ENCODE results near the gene MID1. TPM values are rescaled to one million over a fixed set of nuclear protein-coding genes. Genes with fewer than 3 reads are reported as not detected.
A peak's percentile ranks its signal among the peaks of the same experiment; 100 is the strongest.
"Not testable (repeated sequence)": the region's sequence is repeated elsewhere in the genome, so short reads cannot be mapped to it uniquely, and the experiment has no call there.

MID1 gene
- total and polyA plus RNA-seq, 4 donors, result 4.3 to 25.8 (median 12.9) TPM

GRCh38 chrX:10597871-10598270 lies 22.5 kb downstream of the MID1 start:
- no peaks in the 10 kb centered on the region for H3K36me3 ChIP-seq (ENCODE audit: control insufficient read depth in 4 of 4, insufficient read depth in 4 of 4, low read length in 4 of 4)
- H3K4me1 ChIP-seq (ENCODE audit: control insufficient read depth in 5 of 5, insufficient read depth in 5 of 5, low read length in 5 of 5), result peaks cover 0 to 16% (median 2%) of the 10 kb centered on the region in 5 donors
- H3K4me3 ChIP-seq, result no peak overlapping the region
- no peak overlapping the region for H3K9ac ChIP-seq (ENCODE audit: insufficient read depth in 1 of 2, low read length in 2 of 2)
- H3K27me3 ChIP-seq (ENCODE audit: control insufficient read depth in 3 of 3, insufficient read depth in 3 of 3, low read length in 2 of 3), result peaks cover 0 to 13% (median 13%) of the 10 kb centered on the region in 3 donors
- peak; percentile 20 for TF ChIP-seq CTCF (IDR thresholded peaks at IDR 0.05; ENCODE audit: control extremely low read depth, extremely low read depth)
- no peak overlapping the region for H3K27ac ChIP-seq (ENCODE audit: low read depth in 1 of 2, low read length in 1 of 2)
- ATAC-seq (ENCODE audit: insufficient read depth, low FRiP score) (no peak), DNase-seq (no peak)
- peaks cover 0 to 2% (median 0%) of the 10 kb centered on the region in 4 donors for H3K9me3 ChIP-seq (ENCODE audit: control insufficient read depth in 4 of 4, insufficient read depth in 3 of 4, low read length in 3 of 4)
- WGBS, 2 donors, result 65 to 90% methylated on average over 1 of the region's 1 CpG

GRCh38 chrX:10591363-10592335 lies 28.7 kb downstream of the MID1 start:
- ATAC-seq (ENCODE audit: insufficient read depth, low FRiP score) (no peak), DNase-seq (peak in 2 of 3 donors; percentile 51 to 58)
- Histone ChIP-seq H3K4me3 (no peak overlapping the region), H3K4me1 (ENCODE audit: control insufficient read depth in 5 of 5, insufficient read depth in 5 of 5, low read length in 5 of 5) (peaks cover 0 to 10% (median 0%) of the 10 kb centered on the region in 5 donors), H3K27me3 (ENCODE audit: control insufficient read depth in 3 of 3, insufficient read depth in 3 of 3, low read length in 2 of 3) (peaks cover 0 to 7% (median 6%) of the 10 kb centered on the region in 3 donors), H3K9me3 (ENCODE audit: control insufficient read depth in 4 of 4, insufficient read depth in 3 of 4, low read length in 3 of 4) (peaks cover 0 to 6% (median 0%) of the 10 kb centered on the region in 4 donors), H3K36me3 (ENCODE audit: control insufficient read depth in 4 of 4, insufficient read depth in 4 of 4, low read length in 4 of 4) (no peaks in the 10 kb centered on the region), H3K27ac (ENCODE audit: low read depth in 1 of 2, low read length in 1 of 2) (no peak overlapping the region), H3K9ac (ENCODE audit: insufficient read depth in 1 of 2, low read length in 2 of 2) (no peak overlapping the region)
- TF ChIP-seq CTCF (IDR thresholded peaks at IDR 0.05; ENCODE audit: control extremely low read depth, extremely low read depth), result no peak
- 63 to 80% methylated on average over 11 of the region's 11 CpGs for WGBS, 2 donors

GRCh38 chrX:10589787-10590186 lies 30.6 kb downstream of the MID1 start:
- WGBS, 2 donors, result 80 to 94% methylated on average over 9 to 10 of the region's 10 CpGs
- not testable (repeated sequence) for H3K4me1 ChIP-seq (ENCODE audit: control insufficient read depth in 5 of 5, insufficient read depth in 5 of 5, low read length in 5 of 5); ATAC-seq (ENCODE audit: insufficient read depth, low FRiP score); H3K27me3 ChIP-seq (ENCODE audit: control insufficient read depth in 3 of 3, insufficient read depth in 3 of 3, low read length in 2 of 3); H3K9me3 ChIP-seq (ENCODE audit: control insufficient read depth in 4 of 4, insufficient read depth in 3 of 4, low read length in 3 of 4); H3K27ac ChIP-seq (ENCODE audit: low read depth in 1 of 2, low read length in 1 of 2); H3K4me3 ChIP-seq; H3K9ac ChIP-seq (ENCODE audit: insufficient read depth in 1 of 2, low read length in 2 of 2); DNase-seq; H3K36me3 ChIP-seq (ENCODE audit: control insufficient read depth in 4 of 4, insufficient read depth in 4 of 4, low read length in 4 of 4)

- WGBS, 2 donors, result 78 to 89% methylated on average over 6 of the region's 6 CpGs
- H3K27me3 ChIP-seq (ENCODE audit: control insufficient read depth in 3 of 3, insufficient read depth in 3 of 3, low read length in 2 of 3), result peaks cover 0 to 4% (median 3%) of the 10 kb centered on the region in 3 donors
- no peak overlapping the region for H3K27ac ChIP-seq (ENCODE audit: low read depth in 1 of 2, low read length in 1 of 2)
- no peak overlapping the region for H3K4me3 ChIP-seq
- H3K4me1 ChIP-seq (ENCODE audit: control insufficient read depth in 5 of 5, insufficient read depth in 5 of 5, low read length in 5 of 5), result peaks cover 0 to 3% (median 0%) of the 10 kb centered on the region in 5 donors
- ATAC-seq (ENCODE audit: insufficient read depth, low FRiP score) (no peak), DNase-seq (no peak)
- H3K9ac ChIP-seq (ENCODE audit: insufficient read depth in 1 of 2, low read length in 2 of 2), result no peak overlapping the region
- no peaks in the 10 kb centered on the region for H3K36me3 ChIP-seq (ENCODE audit: control insufficient read depth in 4 of 4, insufficient read depth in 4 of 4, low read length in 4 of 4)
- TF ChIP-seq CTCF (IDR thresholded peaks at IDR 0.05; ENCODE audit: control extremely low read depth, extremely low read depth), result no peak
- H3K9me3 ChIP-seq (ENCODE audit: control insufficient read depth in 4 of 4, insufficient read depth in 3 of 4, low read length in 3 of 4), result peaks cover 0 to 7% (median 4%) of the 10 kb centered on the region in 4 donors
Observed at GRCh38 chrX:10589098-10589497, 31.3 kb downstream of the MID1 start.

- not testable (repeated sequence) for H3K9ac ChIP-seq (ENCODE audit: insufficient read depth in 1 of 2, low read length in 2 of 2); H3K27me3 ChIP-seq (ENCODE audit: control insufficient read depth in 3 of 3, insufficient read depth in 3 of 3, low read length in 2 of 3); DNase-seq; ATAC-seq (ENCODE audit: insufficient read depth, low FRiP score); H3K27ac ChIP-seq (ENCODE audit: low read depth in 1 of 2, low read length in 1 of 2); H3K36me3 ChIP-seq (ENCODE audit: control insufficient read depth in 4 of 4, insufficient read depth in 4 of 4, low read length in 4 of 4); H3K4me3 ChIP-seq; H3K4me1 ChIP-seq (ENCODE audit: control insufficient read depth in 5 of 5, insufficient read depth in 5 of 5, low read length in 5 of 5); H3K9me3 ChIP-seq (ENCODE audit: control insufficient read depth in 4 of 4, insufficient read depth in 3 of 4, low read length in 3 of 4)
- 84 to 92% methylated on average over 7 of the region's 7 CpGs for WGBS, 2 donors
Observed at GRCh38 chrX:10584882-10585281, 35.5 kb downstream of the MID1 start.
